HG02884 (cell line): Measurements from ENCODE around the gene CENPQ.

Source experiments
- ATAC-seq: cut with Tn5 transposase; IDR thresholded peaks from one replicate; pipeline ENCODE4 v1.9.1; 2021; ENCODE audit warnings: mild to moderate bottlenecking, moderate library complexity; ENCODE audit not compliant: unreplicated experiment

Gene CENPQ

GRCh38 chr6:49499623-49500022 is 36.5 kb downstream of the CENPQ start, which contains the start of gene GLYATL3:
Gene GLYATL3 (plus strand): TSS chr6:49499923. CDS start chr6:49511991, 12,068 bp downstream.
- no peak for ATAC-seq

- no peak for ATAC-seq
Observed at GRCh38 chr6:49504666-49505065, 41.5 kb downstream of the CENPQ start.

GRCh38 chr6:49506569-49507111 is 43.5 kb downstream of the CENPQ start:
- ATAC-seq, result no peak

GRCh38 chr6:49509342-49509741 is 46.2 kb downstream of the CENPQ start:
- ATAC-seq, result no peak

GRCh38 chr6:49513153-49513989 is 50.2 kb downstream of the CENPQ start:
- no peak for ATAC-seq

- no peak for ATAC-seq
Observed at GRCh38 chr6:49514571-49515484, 51.7 kb downstream of the CENPQ start.

- no peak for ATAC-seq
Observed at GRCh38 chr6:49515485-49516146, 52.4 kb downstream of the CENPQ start.

- ATAC-seq, result no peak
Observed at GRCh38 chr6:49516147-49516505, 53.0 kb downstream of the CENPQ start.

- ATAC-seq, result no peak
Observed at GRCh38 chr6:49517919-49518318, 54.7 kb downstream of the CENPQ start.

GRCh38 chr6:49519660-49520059 is 56.5 kb downstream of the CENPQ start:
- ATAC-seq, result peak; percentile 85

- no peak for ATAC-seq
Observed at GRCh38 chr6:49522710-49523593, 59.8 kb downstream of the CENPQ start.

- ATAC-seq, result no peak
Observed at GRCh38 chr6:49523901-49524300, 60.7 kb downstream of the CENPQ start.

- ATAC-seq, result no peak
Observed at GRCh38 chr6:49524541-49524940, 61.4 kb downstream of the CENPQ start.

GRCh38 chr6:49526598-49526997 is 63.4 kb downstream of the CENPQ start:
- ATAC-seq, result no peak

GRCh38 chr6:49527320-49527719 is 64.2 kb downstream of the CENPQ start:
- ATAC-seq, result no peak

GRCh38 chr6:49528571-49528970 is 65.4 kb downstream of the CENPQ start:
- no peak for ATAC-seq

GRCh38 chr6:49530141-49530776 is 67.1 kb downstream of the CENPQ start:
- ATAC-seq, result no peak

GRCh38 chr6:49531774-49532569 is 68.8 kb downstream of the CENPQ start:
- ATAC-seq, result peak; percentile 90

GRCh38 chr6:49535795-49536194 is 72.6 kb downstream of the CENPQ start:
- ATAC-seq, result no peak
